ENCODE data around the gene RBM10. TPM values are rescaled to one million over a fixed set of nuclear protein-coding genes. Genes with fewer than 3 reads are reported as not detected.

Gene RBM10
- total RNA-seq, 1 experiment from 2014 or later = 79.1 TPM

GRCh38 chrX:47191806-47192401 lies 46.9 kb downstream of the RBM10 start:
- no peak for DNase-seq
- peaks cover 4% of the 10 kb centered on the region for H3K27me3 ChIP-seq (ENCODE audit: control insufficient read depth, insufficient read depth, low read length)
- peaks cover 12% of the 10 kb centered on the region for H3K36me3 ChIP-seq (replicated peaks; ENCODE audit: control insufficient read depth, insufficient read depth, low read length)
- H3K4me3 ChIP-seq (ENCODE audit: insufficient read depth, low read depth, low read length) = peak overlapping the region; percentile 69

GRCh38 chrX:47193475-47194193 lies 48.6 kb downstream of the RBM10 start, which contains the start of gene UBA1:
Gene UBA1, plus strand, starts transcription at chrX:47193829. Its CDS starts 4,974 bp downstream, at chrX:47198803.
- DNase-seq = peak; percentile 96
- H3K27me3 ChIP-seq (ENCODE audit: control insufficient read depth, insufficient read depth, low read length) = peaks cover 4% of the 10 kb centered on the region
- peak within 1 kb of the TSS; percentile 97 for H3K4me3 ChIP-seq (ENCODE audit: insufficient read depth, low read depth, low read length)
- H3K36me3 ChIP-seq (replicated peaks; ENCODE audit: control insufficient read depth, insufficient read depth, low read length) = peaks cover 22% of the 10 kb centered on the region

- Histone ChIP-seq H3K27me3 (ENCODE audit: control insufficient read depth, insufficient read depth, low read length) (peaks cover 4% of the 10 kb centered on the region), H3K4me3 (ENCODE audit: insufficient read depth, low read depth, low read length) (peak overlapping the region; percentile 97), H3K36me3 (replicated peaks; ENCODE audit: control insufficient read depth, insufficient read depth, low read length) (peaks cover 29% of the 10 kb centered on the region)
- DNase-seq = no peak
Measured at GRCh38 chrX:47194194-47194787, 49.3 kb downstream of the RBM10 start.

- DNase-seq = no peak
- H3K4me3 ChIP-seq (ENCODE audit: insufficient read depth, low read depth, low read length) = 0 out of 2 replicates have a peak overlapping the region, but pooled peaks have one; percentile 1
- H3K27me3 ChIP-seq (ENCODE audit: control insufficient read depth, insufficient read depth, low read length) = peaks cover 2% of the 10 kb centered on the region
- H3K36me3 ChIP-seq (replicated peaks; ENCODE audit: control insufficient read depth, insufficient read depth, low read length) = peaks cover 44% of the 10 kb centered on the region
Measured at GRCh38 chrX:47196098-47196497, 51.1 kb downstream of the RBM10 start.

GRCh38 chrX:47197526-47197925 lies 52.5 kb downstream of the RBM10 start:
- Histone ChIP-seq H3K36me3 (replicated peaks; ENCODE audit: control insufficient read depth, insufficient read depth, low read length) (peaks cover 58% of the 10 kb centered on the region), H3K4me3 (ENCODE audit: insufficient read depth, low read depth, low read length) (no peak overlapping the region; the same call in 1 of the 2 replicates), H3K27me3 (ENCODE audit: control insufficient read depth, insufficient read depth, low read length) (no peaks in the 10 kb centered on the region)
- no peak for DNase-seq

- Histone ChIP-seq H3K36me3 (replicated peaks; ENCODE audit: control insufficient read depth, insufficient read depth, low read length) (peaks cover 64% of the 10 kb centered on the region), H3K4me3 (ENCODE audit: insufficient read depth, low read depth, low read length) (no peak overlapping the region; the same call in 1 of the 2 replicates), H3K27me3 (ENCODE audit: control insufficient read depth, insufficient read depth, low read length) (no peaks in the 10 kb centered on the region)
- DNase-seq = peak; percentile 61
Measured at GRCh38 chrX:47198026-47198686, 53.1 kb downstream of the RBM10 start.

- no peak overlapping the region for H3K4me3 ChIP-seq (ENCODE audit: insufficient read depth, low read depth, low read length)
- no peak for DNase-seq
- H3K36me3 ChIP-seq (replicated peaks; ENCODE audit: control insufficient read depth, insufficient read depth, low read length) = peaks cover 66% of the 10 kb centered on the region
- no peaks in the 10 kb centered on the region for H3K27me3 ChIP-seq (ENCODE audit: control insufficient read depth, insufficient read depth, low read length)
Measured at GRCh38 chrX:47198687-47199080, 53.7 kb downstream of the RBM10 start.

GRCh38 chrX:47199286-47199685 lies 54.3 kb downstream of the RBM10 start:
- no peak for DNase-seq
- H3K27me3 ChIP-seq (ENCODE audit: control insufficient read depth, insufficient read depth, low read length) = no peaks in the 10 kb centered on the region
- H3K4me3 ChIP-seq (ENCODE audit: insufficient read depth, low read depth, low read length) = no peak overlapping the region
- H3K36me3 ChIP-seq (replicated peaks; ENCODE audit: control insufficient read depth, insufficient read depth, low read length) = peaks cover 67% of the 10 kb centered on the region

GRCh38 chrX:47200385-47201150 lies 55.5 kb downstream of the RBM10 start:
- H3K36me3 ChIP-seq (replicated peaks; ENCODE audit: control insufficient read depth, insufficient read depth, low read length) = peaks cover 77% of the 10 kb centered on the region
- no peak for DNase-seq
- no peaks in the 10 kb centered on the region for H3K27me3 ChIP-seq (ENCODE audit: control insufficient read depth, insufficient read depth, low read length)

GRCh38 chrX:47201345-47201944 lies 56.4 kb downstream of the RBM10 start:
- Histone ChIP-seq H3K36me3 (replicated peaks; ENCODE audit: control insufficient read depth, insufficient read depth, low read length) (peaks cover 80% of the 10 kb centered on the region), H3K27me3 (ENCODE audit: control insufficient read depth, insufficient read depth, low read length) (no peaks in the 10 kb centered on the region), H3K4me3 (ENCODE audit: insufficient read depth, low read depth, low read length) (no peak overlapping the region)
- DNase-seq = no peak

More at GRCh38 chrX:47200385-47201150, 55.5 kb downstream of the RBM10 start:
- H3K4me3 ChIP-seq (ENCODE audit: insufficient read depth, low read depth, low read length) = no peak overlapping the region

GRCh38 chrX:47202316-47202715 lies 57.3 kb downstream of the RBM10 start:
- H3K36me3 ChIP-seq (replicated peaks; ENCODE audit: control insufficient read depth, insufficient read depth, low read length) = peaks cover 78% of the 10 kb centered on the region
- no peak overlapping the region for H3K4me3 ChIP-seq (ENCODE audit: insufficient read depth, low read depth, low read length)
- no peaks in the 10 kb centered on the region for H3K27me3 ChIP-seq (ENCODE audit: control insufficient read depth, insufficient read depth, low read length)
- DNase-seq = no peak

- Histone ChIP-seq H3K27me3 (ENCODE audit: control insufficient read depth, insufficient read depth, low read length) (no peaks in the 10 kb centered on the region), H3K36me3 (replicated peaks; ENCODE audit: control insufficient read depth, insufficient read depth, low read length) (peaks cover 79% of the 10 kb centered on the region), H3K4me3 (ENCODE audit: insufficient read depth, low read depth, low read length) (no peak overlapping the region)
- no peak for DNase-seq
Measured at GRCh38 chrX:47202877-47203276, 57.9 kb downstream of the RBM10 start.

- Histone ChIP-seq H3K36me3 (replicated peaks; ENCODE audit: control insufficient read depth, insufficient read depth, low read length) (peaks cover 85% of the 10 kb centered on the region), H3K4me3 (ENCODE audit: insufficient read depth, low read depth, low read length) (no peak overlapping the region)
Measured at GRCh38 chrX:47204970-47205369, 59.9 kb downstream of the RBM10 start.

GRCh38 chrX:47206316-47206715 lies 61.3 kb downstream of the RBM10 start:
- peaks cover 85% of the 10 kb centered on the region for H3K36me3 ChIP-seq (replicated peaks; ENCODE audit: control insufficient read depth, insufficient read depth, low read length)
- no peak for DNase-seq
- H3K27me3 ChIP-seq (ENCODE audit: control insufficient read depth, insufficient read depth, low read length) = no peaks in the 10 kb centered on the region
- H3K4me3 ChIP-seq (ENCODE audit: insufficient read depth, low read depth, low read length) = no peak overlapping the region

More at GRCh38 chrX:47204970-47205369, 59.9 kb downstream of the RBM10 start:
- H3K27me3 ChIP-seq (ENCODE audit: control insufficient read depth, insufficient read depth, low read length) = no peaks in the 10 kb centered on the region
- DNase-seq = peak; percentile 67
